ENCODE data around the gene NSD1.

DNA sequence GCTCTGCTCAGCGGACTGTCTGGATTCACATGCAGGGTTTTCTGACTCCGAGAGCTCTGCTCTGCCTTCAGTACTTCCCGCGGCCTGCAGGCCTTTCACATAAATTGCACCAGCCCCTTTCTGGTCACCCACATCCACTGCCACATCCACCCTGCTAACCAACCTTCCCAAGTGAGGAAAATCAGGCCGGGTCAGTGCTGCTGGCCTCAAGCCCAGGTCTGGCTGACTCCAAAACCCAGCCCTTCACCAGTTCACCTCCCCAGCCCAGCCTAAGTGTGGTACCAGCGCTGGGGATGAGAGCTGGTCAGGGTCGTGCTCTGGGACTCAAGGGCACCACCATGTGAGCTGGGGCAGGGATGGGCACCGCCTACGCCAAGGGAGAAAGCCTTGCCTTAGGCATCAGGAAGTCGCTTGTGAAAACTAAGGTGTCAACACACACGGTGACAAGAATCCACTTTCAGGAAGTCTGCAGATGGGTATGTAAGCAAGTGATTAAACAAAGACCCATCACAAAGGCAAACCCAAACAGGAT, 205.6 kb downstream of the NSD1 start:
- TF ChIP-seq, protein P1, sequence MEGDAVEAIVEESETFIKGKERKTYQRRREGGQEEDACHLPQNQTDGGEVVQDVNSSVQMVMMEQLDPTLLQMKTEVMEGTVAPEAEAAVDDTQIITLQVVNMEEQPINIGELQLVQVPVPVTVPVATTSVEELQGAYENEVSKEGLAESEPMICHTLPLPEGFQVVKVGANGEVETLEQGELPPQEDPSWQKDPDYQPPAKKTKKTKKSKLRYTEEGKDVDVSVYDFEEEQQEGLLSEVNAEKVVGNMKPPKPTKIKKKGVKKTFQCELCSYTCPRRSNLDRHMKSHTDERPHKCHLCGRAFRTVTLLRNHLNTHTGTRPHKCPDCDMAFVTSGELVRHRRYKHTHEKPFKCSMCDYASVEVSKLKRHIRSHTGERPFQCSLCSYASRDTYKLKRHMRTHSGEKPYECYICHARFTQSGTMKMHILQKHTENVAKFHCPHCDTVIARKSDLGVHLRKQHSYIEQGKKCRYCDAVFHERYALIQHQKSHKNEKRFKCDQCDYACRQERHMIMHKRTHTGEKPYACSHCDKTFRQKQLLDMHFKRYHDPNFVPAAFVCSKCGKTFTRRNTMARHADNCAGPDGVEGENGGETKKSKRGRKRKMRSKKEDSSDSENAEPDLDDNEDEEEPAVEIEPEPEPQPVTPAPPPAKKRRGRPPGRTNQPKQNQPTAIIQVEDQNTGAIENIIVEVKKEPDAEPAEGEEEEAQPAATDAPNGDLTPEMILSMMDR (IDR thresholded peaks at IDR 0.05) = no peak
- TF ChIP-seq POLR2A (IDR thresholded peaks at IDR 0.05) = no peak

Measured in testis (tissue), 2 donors.